Caco-2 (cell line): ENCODE data around the gene GIPC3. TPM values are rescaled to one million over a fixed set of nuclear protein-coding genes. Genes with fewer than 3 reads are reported as not detected.

Experiments used
- BruUV-seq: library from RNA; stranded (reverse); fragments of 400-500 nt; replicated peaks from 2 replicates; lab custom pipeline; 2021; lab: Mats Ljungman, UMichigan
- CTCF ChIA-PET: fragments of 300-600 bp; sonication (Branson Sonifier 250); formaldehyde crosslinking; loops from one replicate; lab custom pipeline; 2022; ENCODE audit warnings: antibody characterized with exemption; lab: Charles Lee
- POLR2A ChIA-PET: fragments of 300-600 bp; sonication (Branson Sonifier 250); formaldehyde crosslinking; loops from one replicate; lab custom pipeline; 2022; ENCODE audit warnings: antibody characterized with exemption; lab: Charles Lee
- DNase-seq, 2 experiments: peaks; one replicate each; pipeline versions ENCODE4 v3.0.0 to v3.0.0-alpha.2; 2020 to 2022
- H3K27me3 ChIP-seq: replicated peaks from 2 replicates; pipeline ENCODE4 v1.6.0; 2011; ENCODE audit warnings: low read length; ENCODE audit not compliant: control insufficient read depth, insufficient read depth
- H3K36me3 ChIP-seq: 2 replicates; pipeline ENCODE4 v1.5.1; 2011; ENCODE audit warnings: low read length; ENCODE audit not compliant: control insufficient read depth, insufficient read depth
- H3K4me1 ChIP-seq: fragments of 250-450 bp; sonication (Bioruptor Pico); 2 replicates; pipeline ENCODE4 v1.5.1; 2020; ENCODE audit warnings: mild to moderate bottlenecking
- H3K4me3 ChIP-seq: 2 replicates; pipeline ENCODE4 v1.5.1; 2011; ENCODE audit warnings: low read depth, mild to moderate bottlenecking, control low read depth, low read length
- H3K9me3 ChIP-seq: fragments of 250-450 bp; sonication (Bioruptor Pico); 2 replicates; pipeline ENCODE4 v1.5.1; 2020; ENCODE audit warnings: mild to moderate bottlenecking, moderate library complexity
- H3K27ac Mint-ChIP-seq: one replicate; pipeline ENCODE4 v1.8.0; 2022; ENCODE audit warnings: mixed read lengths; ENCODE audit not compliant: unreplicated experiment
- H3K27me3 Mint-ChIP-seq: one replicate; pipeline ENCODE4 v1.8.0; 2022; ENCODE audit warnings: mixed read lengths; ENCODE audit not compliant: insufficient read depth, unreplicated experiment
- H3K36me3 Mint-ChIP-seq: one replicate; pipeline ENCODE4 v1.8.0; 2022; ENCODE audit warnings: mild to moderate bottlenecking, mixed read lengths; ENCODE audit not compliant: insufficient read depth, unreplicated experiment
- H3K4me1 Mint-ChIP-seq: one replicate; pipeline ENCODE4 v1.8.0; 2022; ENCODE audit warnings: low read depth, mixed read lengths; ENCODE audit not compliant: unreplicated experiment
- H3K4me3 Mint-ChIP-seq: one replicate; pipeline ENCODE4 v1.8.0; 2022; ENCODE audit warnings: mild to moderate bottlenecking, moderate library complexity, mixed read lengths; ENCODE audit not compliant: unreplicated experiment
- H3K9me3 Mint-ChIP-seq: one replicate; pipeline ENCODE4 v1.8.0; 2022; ENCODE audit warnings: mixed read lengths; ENCODE audit not compliant: unreplicated experiment
- intact Hi-C: fragments of 100-400 bp; cut with micrococcal nuclease; formaldehyde crosslinking; loops from one replicate; pipeline ENCODE4 v1.10.0; 2022; ENCODE audit not compliant: unreplicated experiment
- total RNA-seq: library from RNA; stranded (reverse); gene quantifications from 2 replicates; pipeline ENCODE4 v1.2.3, GENCODE V29; 2022
- TF ChIP-seq, protein P1 (sequence below), 2 experiments: fragments of 200-600 bp in 1 of 2; IDR thresholded peaks; 1 replicate in 1 of 2; 2 replicates in 1 of 2; pipeline versions ENCODE4 v1.5.1 to v1.8.0; 2011 to 2022; ENCODE audit warnings: antibody characterized with exemption in 1 of 2, control low read depth in 1 of 2, inconsistent platforms in 1 of 2, low read depth in 1 of 2, low read length in 1 of 2, mild to moderate bottlenecking in 1 of 2, moderate library complexity in 1 of 2; ENCODE audit not compliant: insufficient read depth in 1 of 2, severe bottlenecking in 1 of 2, unreplicated experiment in 1 of 2

GIPC3 gene
- total RNA-seq, 1 experiment from 2014 or later, result not detected

DNA sequence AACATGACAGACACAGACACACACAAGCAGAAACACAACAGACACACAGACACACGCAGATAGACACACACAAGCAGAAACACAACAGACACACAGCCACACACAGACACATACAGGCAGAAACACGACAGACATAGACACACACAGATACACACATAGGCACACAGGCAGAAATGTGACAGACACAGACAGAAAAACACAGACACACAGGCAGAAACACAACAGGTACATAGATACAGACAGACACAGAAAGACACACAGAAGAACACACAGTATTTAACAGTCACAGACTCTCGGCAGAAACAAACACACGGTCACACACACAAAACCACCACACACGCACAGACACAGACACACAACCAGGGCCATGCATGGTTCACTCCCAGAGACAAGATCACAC is 20.5 kb downstream of the GIPC3 start:
- TF ChIP-seq, protein P1, sequence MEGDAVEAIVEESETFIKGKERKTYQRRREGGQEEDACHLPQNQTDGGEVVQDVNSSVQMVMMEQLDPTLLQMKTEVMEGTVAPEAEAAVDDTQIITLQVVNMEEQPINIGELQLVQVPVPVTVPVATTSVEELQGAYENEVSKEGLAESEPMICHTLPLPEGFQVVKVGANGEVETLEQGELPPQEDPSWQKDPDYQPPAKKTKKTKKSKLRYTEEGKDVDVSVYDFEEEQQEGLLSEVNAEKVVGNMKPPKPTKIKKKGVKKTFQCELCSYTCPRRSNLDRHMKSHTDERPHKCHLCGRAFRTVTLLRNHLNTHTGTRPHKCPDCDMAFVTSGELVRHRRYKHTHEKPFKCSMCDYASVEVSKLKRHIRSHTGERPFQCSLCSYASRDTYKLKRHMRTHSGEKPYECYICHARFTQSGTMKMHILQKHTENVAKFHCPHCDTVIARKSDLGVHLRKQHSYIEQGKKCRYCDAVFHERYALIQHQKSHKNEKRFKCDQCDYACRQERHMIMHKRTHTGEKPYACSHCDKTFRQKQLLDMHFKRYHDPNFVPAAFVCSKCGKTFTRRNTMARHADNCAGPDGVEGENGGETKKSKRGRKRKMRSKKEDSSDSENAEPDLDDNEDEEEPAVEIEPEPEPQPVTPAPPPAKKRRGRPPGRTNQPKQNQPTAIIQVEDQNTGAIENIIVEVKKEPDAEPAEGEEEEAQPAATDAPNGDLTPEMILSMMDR (IDR thresholded peaks at IDR 0.05; ENCODE audit: insufficient read depth in 1 of 2, low read depth in 1 of 2, low read length in 1 of 2, severe bottlenecking in 1 of 2, unreplicated experiment in 1 of 2), result no peak
- POLR2A ChIA-PET, result no interaction called here
- H3K4me3 Mint-ChIP-seq, result no peak overlapping the region

GRCh38 chr19:3606174-3606689 is 21.0 kb downstream of the GIPC3 start:
- H3K9me3 Mint-ChIP-seq, result no peaks in the 10 kb centered on the region
- Histone ChIP-seq H3K36me3 (no peaks in the 10 kb centered on the region), H3K27me3 (no peaks in the 10 kb centered on the region), H3K9me3 (no peaks in the 10 kb centered on the region), H3K4me1 (peaks cover 5% of the 10 kb centered on the region; the same call in 1 of the 2 replicates), H3K4me3 (no peak overlapping the region)
- intact Hi-C loops, result no loop called here
- POLR2A ChIA-PET, result no interaction called here
- no peak overlapping the region for H3K4me3 Mint-ChIP-seq
- H3K4me1 Mint-ChIP-seq, result no peaks in the 10 kb centered on the region
- no peak overlapping the region for H3K27ac Mint-ChIP-seq
- TF ChIP-seq, protein P1 (IDR thresholded peaks at IDR 0.05; ENCODE audit: insufficient read depth in 1 of 2, low read depth in 1 of 2, low read length in 1 of 2, severe bottlenecking in 1 of 2, unreplicated experiment in 1 of 2), result no peak
- peaks cover 6% of the 10 kb centered on the region for H3K36me3 Mint-ChIP-seq
- no TSS peak for BruUV-seq
- no peaks in the 10 kb centered on the region for H3K27me3 Mint-ChIP-seq
- no peak for DNase-seq
- CTCF ChIA-PET, result no interaction called here

More for the DNA sequence above, 20.5 kb downstream of the GIPC3 start:
- Mint-ChIP-seq H3K36me3 (peaks cover 6% of the 10 kb centered on the region), H3K27me3 (no peaks in the 10 kb centered on the region), H3K27ac (no peak overlapping the region), H3K9me3 (no peaks in the 10 kb centered on the region), H3K4me1 (no peaks in the 10 kb centered on the region)
- BruUV-seq, result no TSS peak
- no peaks in the 10 kb centered on the region for H3K9me3 ChIP-seq
- intact Hi-C loops, result no loop called here
- CTCF ChIA-PET, result no interaction called here
- DNase-seq, result no peak
- H3K4me1 ChIP-seq, result peaks cover 5% of the 10 kb centered on the region; the same call in 1 of the 2 replicates
- no peaks in the 10 kb centered on the region for H3K36me3 ChIP-seq
- H3K27me3 ChIP-seq, result no peaks in the 10 kb centered on the region
- H3K4me3 ChIP-seq, result no peak overlapping the region

DNA sequence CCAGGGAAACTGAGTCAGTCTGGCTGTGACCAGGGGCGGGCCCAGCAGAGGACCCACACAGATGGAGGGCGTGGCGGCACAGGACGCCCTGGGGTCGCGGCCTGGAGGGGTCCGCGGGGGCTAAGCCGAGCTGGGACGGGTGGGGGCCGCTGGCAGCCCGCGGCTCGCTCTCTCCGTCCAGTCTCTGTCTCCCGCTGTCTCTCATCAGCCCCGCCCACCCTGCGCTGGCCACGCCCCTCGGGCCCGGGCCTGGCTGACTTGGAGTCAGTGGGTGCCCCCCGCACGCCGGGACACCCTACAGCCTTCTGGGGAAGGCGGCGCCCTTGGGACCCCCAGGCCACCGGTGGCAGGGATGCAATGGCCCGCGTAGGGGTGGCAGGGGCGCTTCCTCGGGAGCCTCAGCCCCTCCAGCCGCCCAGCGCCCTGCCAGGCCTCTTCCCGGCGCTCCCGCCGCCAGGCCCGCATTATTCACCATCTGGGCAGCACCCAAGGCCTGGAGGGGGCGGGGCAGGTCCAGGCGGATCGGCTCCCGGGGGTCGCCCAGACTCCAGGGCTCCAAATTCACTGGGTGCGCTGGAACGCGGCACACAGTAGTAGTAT is 21.5 kb downstream of the GIPC3 start, which contains the start of gene TBXA2R:
TBXA2R (minus strand) TSS at position 186 of the 600 bp plus-strand sequence. CDS start 6,241 bp downstream, outside the sequence.
- Mint-ChIP-seq H3K4me1 (no peaks in the 10 kb centered on the region), H3K27ac (no peak within 1 kb of the TSS), H3K9me3 (no peaks in the 10 kb centered on the region), H3K27me3 (no peaks in the 10 kb centered on the region), H3K36me3 (peaks cover 6% of the 10 kb centered on the region), H3K4me3 (no peak within 1 kb of the TSS)
- no TSS peak for BruUV-seq
- DNase-seq, result no peak
- H3K27me3 ChIP-seq, result no peaks in the 10 kb centered on the region
- no peak within 1 kb of the TSS for H3K4me3 ChIP-seq
- ChIA-PET POLR2A (no interaction called here), CTCF (no interaction called here)
- no peaks in the 10 kb centered on the region for H3K36me3 ChIP-seq
- intact Hi-C loops, result no loop called here
- TF ChIP-seq, protein P1 (IDR thresholded peaks at IDR 0.05; ENCODE audit: insufficient read depth in 1 of 2, low read depth in 1 of 2, low read length in 1 of 2, severe bottlenecking in 1 of 2, unreplicated experiment in 1 of 2), result no peak
- H3K9me3 ChIP-seq, result no peaks in the 10 kb centered on the region
- peaks cover 5% of the 10 kb centered on the region; the same call in 1 of the 2 replicates for H3K4me1 ChIP-seq
